ENCODE measurements around the gene FHOD1. TPM values are rescaled to one million over a fixed set of nuclear protein-coding genes. Genes with fewer than 3 reads are reported as not detected.
A peak's percentile ranks its signal among the peaks of the same experiment; 100 is the strongest.

The FHOD1 gene
- total RNA-seq, 1 experiment from 2014 or later = 37.2 TPM

GRCh38 chr16:67202426-67202825 is 44.9 kb downstream of the FHOD1 start:
- TF ChIP-seq CTCF (IDR thresholded peaks at IDR 0.05; ENCODE audit: unreplicated experiment) = no peak
- CTCF ChIA-PET = interaction anchor here (0.5 to 0.8 kb wide), 2 partner anchors 16 to 231 kb away, joined by 3 to 5 read pairs; no protein-coding TSS in a partner anchor
- BruUV-seq (replicated peaks) = no TSS peak
- H3K27ac Mint-ChIP-seq (ENCODE audit: unreplicated experiment) = no peak overlapping the region
- H3K4me3 Mint-ChIP-seq (ENCODE audit: low read depth, unreplicated experiment) = no peak overlapping the region
- intact Hi-C loops (cut with micrococcal nuclease; ENCODE audit: unreplicated experiment) = no loop called here
- no peaks in the 10 kb centered on the region for H3K9me3 Mint-ChIP-seq (ENCODE audit: low read depth, unreplicated experiment)
- no peak for DNase-seq
- peaks cover 11% of the 10 kb centered on the region for H3K4me1 Mint-ChIP-seq (ENCODE audit: low read depth, unreplicated experiment)
- H3K27me3 Mint-ChIP-seq (ENCODE audit: unreplicated experiment) = no peaks in the 10 kb centered on the region
- peaks cover 77% of the 10 kb centered on the region for H3K36me3 Mint-ChIP-seq (ENCODE audit: insufficient read depth, unreplicated experiment)

- DNase-seq = no peak
- intact Hi-C loops (cut with micrococcal nuclease; ENCODE audit: unreplicated experiment) = no loop called here
- Mint-ChIP-seq H3K36me3 (ENCODE audit: insufficient read depth, unreplicated experiment) (peaks cover 80% of the 10 kb centered on the region), H3K27me3 (ENCODE audit: unreplicated experiment) (no peaks in the 10 kb centered on the region), H3K4me3 (ENCODE audit: low read depth, unreplicated experiment) (no peak overlapping the region), H3K27ac (ENCODE audit: unreplicated experiment) (no peak overlapping the region), H3K4me1 (ENCODE audit: low read depth, unreplicated experiment) (peaks cover 15% of the 10 kb centered on the region), H3K9me3 (ENCODE audit: low read depth, unreplicated experiment) (no peaks in the 10 kb centered on the region)
- no peak for TF ChIP-seq CTCF (IDR thresholded peaks at IDR 0.05; ENCODE audit: unreplicated experiment)
- CTCF ChIA-PET = interaction anchor here (0.7 to 0.8 kb wide), 2 partner anchors 17 to 23 kb away, joined by 3 read pairs; no protein-coding TSS in a partner anchor
- TSS peak; percentile 5 for BruUV-seq (replicated peaks)
Observed at GRCh38 chr16:67201411-67202345, 45.6 kb downstream of the FHOD1 start.

DNA sequence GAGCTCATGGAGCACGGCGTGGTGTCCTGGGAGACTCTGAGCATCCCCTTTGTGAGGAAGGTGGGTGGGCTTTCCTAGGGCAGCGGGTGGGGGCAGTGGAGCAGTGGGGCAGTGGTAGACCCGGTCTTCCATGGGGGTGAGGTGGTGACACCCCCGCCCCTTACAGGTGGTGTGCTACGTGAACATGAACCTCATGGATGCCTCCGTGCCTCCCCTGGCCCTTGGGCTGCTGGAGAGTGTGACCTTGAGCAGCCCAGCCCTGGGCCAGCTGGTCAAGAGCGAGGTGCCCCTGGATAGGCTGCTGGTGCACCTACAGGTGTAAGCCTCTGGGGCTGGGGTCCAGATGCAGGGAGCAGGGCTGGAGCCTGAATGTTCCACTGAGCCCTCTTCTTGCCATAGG is 46.8 kb downstream of the FHOD1 start:
- intact Hi-C loops (cut with micrococcal nuclease; ENCODE audit: unreplicated experiment) = no loop called here
- Mint-ChIP-seq H3K9me3 (ENCODE audit: low read depth, unreplicated experiment) (no peaks in the 10 kb centered on the region), H3K4me3 (ENCODE audit: low read depth, unreplicated experiment) (peak overlapping the region; percentile 88), H3K27ac (ENCODE audit: unreplicated experiment) (peak overlapping the region; percentile 94), H3K4me1 (ENCODE audit: low read depth, unreplicated experiment) (peaks cover 25% of the 10 kb centered on the region), H3K27me3 (ENCODE audit: unreplicated experiment) (no peaks in the 10 kb centered on the region), H3K36me3 (ENCODE audit: insufficient read depth, unreplicated experiment) (peaks cover 86% of the 10 kb centered on the region)
- no peak for DNase-seq
- CTCF ChIA-PET = interaction anchor here (0.9 kb wide), 1 partner anchor 41 kb away, joined by 3 read pairs; no protein-coding TSS in a partner anchor
- no TSS peak for BruUV-seq (replicated peaks)
- TF ChIP-seq CTCF (IDR thresholded peaks at IDR 0.05; ENCODE audit: unreplicated experiment) = no peak

- H3K27me3 Mint-ChIP-seq (ENCODE audit: unreplicated experiment) = no peaks in the 10 kb centered on the region
- peak; percentile 56 for DNase-seq
- no peaks in the 10 kb centered on the region for H3K9me3 Mint-ChIP-seq (ENCODE audit: low read depth, unreplicated experiment)
- TF ChIP-seq CTCF (IDR thresholded peaks at IDR 0.05; ENCODE audit: unreplicated experiment) = peak; percentile 77
- CTCF ChIA-PET = interaction anchor here (0.9 to 2.9 kb wide), 2 partner anchors 41 to 246 kb away, joined by 3 to 7 read pairs; no protein-coding TSS in a partner anchor
- no TSS peak for BruUV-seq (replicated peaks)
- peak overlapping the region; percentile 94 for H3K27ac Mint-ChIP-seq (ENCODE audit: unreplicated experiment)
- H3K4me1 Mint-ChIP-seq (ENCODE audit: low read depth, unreplicated experiment) = peaks cover 25% of the 10 kb centered on the region
- intact Hi-C loops (cut with micrococcal nuclease; ENCODE audit: unreplicated experiment) = no loop called here
- H3K4me3 Mint-ChIP-seq (ENCODE audit: low read depth, unreplicated experiment) = peak overlapping the region; percentile 88
- H3K36me3 Mint-ChIP-seq (ENCODE audit: insufficient read depth, unreplicated experiment) = peaks cover 93% of the 10 kb centered on the region
Observed at GRCh38 chr16:67199808-67200198, 47.5 kb downstream of the FHOD1 start.
